Islet precursor cell (in vitro differentiated cells): Measurements from ENCODE around the gene SBF2.

Source experiments
- DNase-seq: peaks from one replicate; pipeline ENCODE4 v3.0.0-alpha.2; 2018

The SBF2 gene

DNA sequence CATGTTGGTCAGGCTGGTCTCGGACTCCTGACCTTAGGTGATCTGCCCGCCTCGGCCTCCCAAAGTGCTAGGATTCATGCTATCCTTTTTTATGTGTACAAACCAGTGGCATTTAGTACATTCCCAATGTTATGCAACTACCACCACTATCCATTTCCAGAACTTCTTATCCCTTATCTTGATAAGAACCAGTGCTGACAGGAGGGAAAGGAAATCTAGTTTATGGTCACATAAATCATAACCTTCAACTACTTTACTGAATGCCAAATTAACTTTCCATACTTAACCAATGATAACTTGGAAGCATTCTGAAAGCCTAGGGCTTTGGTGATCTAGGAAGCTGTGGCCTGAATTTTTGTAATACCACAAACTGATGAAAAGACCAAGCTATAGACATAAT is 459.7 kb downstream of the SBF2 start:
- no peak for DNase-seq

DNA sequence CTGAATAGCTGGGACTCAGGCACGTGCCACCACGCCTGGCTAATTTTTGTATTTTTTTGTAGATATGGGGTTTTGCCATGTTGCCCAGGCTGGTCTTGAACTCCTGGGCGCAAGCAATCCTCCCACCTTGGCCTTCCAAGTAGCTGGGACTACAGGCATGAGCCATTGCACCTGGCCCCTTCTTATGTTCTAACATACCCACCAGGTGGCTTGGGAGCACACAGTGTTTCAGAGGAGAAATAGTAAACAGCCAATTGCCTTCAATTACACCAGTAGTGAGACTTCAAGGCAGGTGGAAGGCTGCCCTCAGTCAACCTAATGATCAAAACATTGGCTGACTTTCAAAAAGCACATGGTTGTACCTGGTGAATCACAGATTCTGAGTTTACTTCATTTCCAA is 462.9 kb downstream of the SBF2 start:
- no peak for DNase-seq

DNA sequence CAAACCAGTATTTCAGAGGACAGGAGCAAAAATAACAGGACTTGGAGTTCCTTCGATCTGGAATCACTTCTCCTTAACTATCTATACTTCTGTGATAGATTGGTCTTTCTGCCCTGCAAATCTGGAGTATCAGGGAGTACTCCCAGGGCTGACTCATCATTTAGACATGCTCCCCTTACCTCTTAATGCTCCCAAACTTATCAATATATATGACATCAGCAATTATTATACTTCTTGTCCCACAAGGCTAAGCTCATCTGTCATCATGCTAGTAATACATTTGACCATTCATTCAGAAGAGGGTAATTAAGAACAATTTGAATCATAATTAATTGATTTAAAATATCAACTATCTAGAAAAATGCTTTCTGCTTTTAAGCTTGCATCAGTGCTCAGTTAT is 466.3 kb downstream of the SBF2 start:
- DNase-seq: no peak

- no peak for DNase-seq
Measured at GRCh38 chr11:9826390-9826789, 467.6 kb downstream of the SBF2 start.

DNA sequence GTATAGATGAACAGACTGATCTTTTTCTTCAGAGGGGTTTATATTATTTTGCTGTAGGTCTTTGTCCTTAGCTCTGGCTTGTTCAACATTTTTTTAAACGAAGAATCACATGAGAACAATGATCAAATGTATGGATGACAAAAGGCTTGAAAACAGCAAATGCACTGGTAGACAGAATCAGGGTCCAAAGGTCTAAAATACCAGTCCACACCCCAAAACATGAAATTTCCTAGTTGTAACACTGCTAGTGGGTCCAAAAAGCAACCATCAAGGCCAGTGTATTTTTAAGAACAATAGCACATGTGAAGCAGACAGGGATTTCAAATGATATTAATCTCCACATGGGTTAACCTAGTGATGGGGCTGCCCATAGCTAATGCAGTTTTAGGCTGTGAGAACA is 468.1 kb downstream of the SBF2 start:
- no peak for DNase-seq

GRCh38 chr11:9825315-9825714 is 468.7 kb downstream of the SBF2 start:
- no peak for DNase-seq

DNA sequence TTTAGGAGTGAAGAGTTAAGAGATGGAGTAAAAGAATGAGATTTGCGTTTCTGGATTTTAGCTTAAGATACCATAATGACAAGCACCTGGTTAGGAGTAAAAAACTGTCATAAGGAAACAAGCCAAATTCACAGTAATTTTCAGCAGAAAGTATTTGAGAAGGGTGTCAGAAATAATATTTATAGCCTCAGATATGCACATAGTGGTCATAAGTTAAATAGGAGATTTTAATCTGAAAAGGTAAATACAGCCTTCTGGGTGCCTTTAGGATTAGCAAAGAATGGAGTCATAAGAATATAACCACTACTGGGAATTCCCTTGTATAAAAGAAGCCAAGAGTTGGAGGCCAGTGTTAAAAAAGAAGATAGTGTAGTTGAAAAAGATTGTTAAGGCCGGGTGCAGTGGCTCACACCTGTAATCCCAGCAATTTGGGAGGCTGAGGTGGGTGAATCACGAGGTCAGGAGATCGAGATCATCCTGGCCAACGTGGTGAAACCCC is 470.1 kb downstream of the SBF2 start:
- DNase-seq: no peak

DNA sequence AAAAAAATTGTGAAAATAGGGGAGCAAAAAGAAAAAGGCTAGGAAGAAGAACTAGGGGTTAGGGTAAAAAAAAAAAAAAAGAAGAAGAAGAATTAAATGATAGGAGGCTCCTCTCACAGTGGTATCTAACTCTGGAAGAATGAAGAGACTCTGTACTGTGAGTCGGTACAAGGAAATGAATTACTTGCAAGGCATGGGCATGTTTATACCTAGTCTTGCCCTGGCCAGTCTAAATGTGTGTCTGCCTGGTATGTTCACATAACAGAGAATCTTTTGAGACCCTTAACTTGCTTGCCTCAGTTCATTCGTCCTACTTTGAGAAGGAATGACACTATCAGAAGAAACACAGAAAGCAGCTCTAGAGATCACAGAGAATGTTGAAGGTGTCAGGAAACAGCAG is 470.6 kb downstream of the SBF2 start:
- DNase-seq: no peak

- DNase-seq: no peak
Measured at GRCh38 chr11:9821008-9821752, 472.8 kb downstream of the SBF2 start.

GRCh38 chr11:9820260-9820659 is 473.8 kb downstream of the SBF2 start:
- no peak for DNase-seq

GRCh38 chr11:9817191-9817590 is 476.8 kb downstream of the SBF2 start:
- no peak for DNase-seq

GRCh38 chr11:9815486-9816136 is 478.4 kb downstream of the SBF2 start:
- peak; percentile 80 for DNase-seq

DNA sequence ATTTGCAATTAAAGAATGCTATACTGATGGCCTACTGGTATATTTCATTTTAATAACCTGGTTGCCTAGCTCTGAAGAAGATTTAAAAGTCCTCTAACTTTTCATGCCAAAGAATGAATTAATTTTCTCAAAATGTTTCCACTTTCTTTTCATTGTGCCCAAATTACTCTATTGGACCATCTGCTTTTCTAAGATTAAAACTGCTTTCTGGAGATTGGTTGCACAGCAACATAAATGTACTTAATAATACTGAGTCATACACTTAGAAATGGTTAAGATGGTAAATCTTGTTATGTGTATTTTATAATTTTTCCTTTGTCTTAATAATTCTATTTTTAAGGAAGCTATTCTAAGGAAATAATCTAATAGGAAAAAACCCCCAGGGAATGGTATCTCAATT is 479.9 kb downstream of the SBF2 start:
- DNase-seq: no peak

DNA sequence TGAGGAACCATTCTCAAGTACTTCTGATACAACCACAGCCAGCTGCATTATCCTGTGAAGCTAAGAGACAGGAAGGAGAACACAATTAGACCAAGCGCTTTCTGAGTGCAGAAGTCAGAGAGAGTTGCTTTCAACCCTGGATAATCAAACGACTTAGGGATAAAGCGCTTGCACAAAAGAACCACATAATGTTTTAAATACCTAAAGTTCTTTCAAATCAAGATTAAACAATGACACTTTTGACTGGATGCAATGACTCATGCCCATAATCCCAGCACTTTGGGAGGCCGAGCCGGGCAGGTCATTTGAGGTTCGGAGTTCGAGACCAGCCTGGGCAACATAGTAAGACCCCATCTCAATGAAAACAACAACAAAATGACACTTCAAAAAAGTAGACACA is 485.1 kb downstream of the SBF2 start:
- DNase-seq: no peak

DNA sequence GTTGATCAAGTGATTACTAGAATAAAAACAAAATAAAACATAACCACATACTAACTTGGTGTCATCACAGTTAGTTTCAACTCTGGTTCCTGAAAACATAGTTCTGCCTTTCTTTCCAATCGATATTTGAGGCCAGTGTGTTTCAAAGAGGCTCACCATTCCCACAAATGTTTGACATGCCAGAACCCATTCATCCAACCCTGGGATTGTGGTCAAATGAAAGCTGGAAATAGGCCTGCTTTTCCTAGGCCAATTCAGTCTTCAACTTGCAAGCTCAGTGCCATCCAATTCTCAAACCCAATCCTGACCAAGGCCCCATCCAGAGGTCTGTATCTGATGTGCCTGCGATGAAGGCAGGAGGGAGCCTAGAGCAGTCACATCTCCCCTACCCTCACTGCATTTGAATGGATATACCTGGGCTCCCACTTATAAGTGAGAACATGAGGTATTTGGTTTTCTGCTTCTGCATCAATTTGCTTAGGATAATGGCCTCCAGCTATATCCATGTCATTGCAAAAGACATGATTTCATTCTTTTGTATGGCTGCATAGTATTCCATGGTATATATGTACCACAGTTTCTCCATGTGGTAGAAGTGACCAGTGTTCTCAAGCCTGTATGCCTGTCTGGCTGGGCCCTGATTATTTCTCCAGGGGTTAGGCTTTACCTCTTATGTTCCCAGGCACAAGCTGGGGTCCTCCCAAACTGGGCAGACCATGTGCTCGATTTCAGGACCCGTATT is 486.9 kb downstream of the SBF2 start:
- DNase-seq: no peak

DNA sequence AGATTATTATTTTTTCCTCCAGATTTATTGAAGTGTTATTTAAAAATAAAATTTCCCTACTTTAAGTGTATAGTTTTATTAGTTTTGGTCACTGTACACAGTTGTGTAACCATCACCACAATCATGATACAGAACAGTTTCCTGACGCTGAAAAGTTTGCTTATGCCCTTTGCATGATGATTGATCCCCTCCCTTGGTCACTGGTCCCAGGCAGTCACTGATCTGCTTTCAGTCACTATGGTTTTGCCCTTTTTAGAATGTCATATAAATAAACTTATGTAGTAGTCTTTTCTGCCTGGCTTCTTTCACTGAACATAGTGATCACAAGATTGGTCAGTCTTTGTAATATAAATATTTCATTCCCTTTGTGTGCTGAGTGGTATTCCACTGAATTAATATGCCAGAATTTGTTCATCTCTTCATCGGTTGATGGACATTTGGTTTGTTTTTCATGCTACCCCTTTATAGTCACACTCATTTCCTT is 489.6 kb downstream of the SBF2 start:
- no peak for DNase-seq

DNA sequence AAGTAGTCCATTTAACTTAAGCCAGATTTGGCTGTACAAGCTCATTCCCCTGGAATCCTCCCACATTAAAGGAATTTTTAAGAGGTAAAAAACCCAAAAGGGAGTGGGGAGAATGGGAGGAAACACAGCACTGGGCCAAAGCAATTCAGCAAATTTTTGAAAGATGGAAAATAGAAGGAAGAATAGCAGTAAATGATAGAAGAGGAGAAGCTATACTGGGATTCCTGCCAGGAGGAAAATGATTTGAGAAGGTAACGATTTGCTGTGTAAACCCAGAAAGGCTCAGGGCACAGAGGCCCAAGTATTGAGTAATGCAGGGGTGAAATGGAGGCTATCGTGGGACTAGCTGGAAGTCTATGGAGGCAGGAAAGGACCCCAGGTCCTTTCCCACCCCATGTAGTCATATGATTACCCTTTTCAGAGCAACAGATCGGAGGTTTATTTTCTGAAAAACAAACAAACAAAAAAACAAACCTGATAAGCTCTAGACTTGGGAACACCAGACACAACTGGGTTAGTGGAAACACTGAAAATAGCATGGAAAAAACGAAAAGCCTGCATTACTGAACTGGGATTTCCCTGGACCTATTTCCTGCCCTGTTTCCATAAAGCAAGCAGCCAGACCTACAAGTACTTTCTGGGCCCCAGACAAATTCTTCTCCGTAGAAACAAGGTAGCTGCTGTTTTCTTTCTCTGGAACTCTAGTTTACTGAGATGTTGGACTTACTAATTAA is 490.2 kb downstream of the SBF2 start:
- DNase-seq: no peak

DNA sequence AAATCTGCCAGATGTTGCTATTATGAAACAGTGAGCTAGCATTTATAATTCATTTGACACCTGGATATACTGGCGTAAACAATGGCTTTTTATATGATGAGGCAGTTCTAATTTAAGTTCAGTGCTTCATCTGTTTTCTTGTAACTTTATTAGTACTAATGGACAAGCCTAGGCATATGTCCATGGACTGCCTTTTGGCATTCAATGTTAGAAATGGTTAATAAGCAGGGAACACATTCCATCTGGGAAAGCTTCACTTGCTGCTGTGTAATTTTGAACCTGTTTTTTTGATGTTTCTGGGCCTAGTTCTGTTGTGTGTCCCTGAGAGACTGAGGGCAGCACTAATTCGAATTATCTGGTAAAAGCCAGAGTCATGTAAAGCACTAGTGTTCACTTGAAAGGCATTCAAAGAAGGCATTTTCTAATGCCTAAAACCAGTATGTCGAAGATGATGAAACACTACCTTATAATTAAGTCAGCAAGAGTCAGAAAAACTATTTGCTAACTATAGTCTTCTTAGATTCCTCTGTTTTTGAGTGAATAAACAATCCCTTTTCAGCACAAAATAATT is 491.6 kb downstream of the SBF2 start:
- no peak for DNase-seq

- no peak for DNase-seq
Measured at GRCh38 chr11:9799886-9800285, 494.1 kb downstream of the SBF2 start.

DNA sequence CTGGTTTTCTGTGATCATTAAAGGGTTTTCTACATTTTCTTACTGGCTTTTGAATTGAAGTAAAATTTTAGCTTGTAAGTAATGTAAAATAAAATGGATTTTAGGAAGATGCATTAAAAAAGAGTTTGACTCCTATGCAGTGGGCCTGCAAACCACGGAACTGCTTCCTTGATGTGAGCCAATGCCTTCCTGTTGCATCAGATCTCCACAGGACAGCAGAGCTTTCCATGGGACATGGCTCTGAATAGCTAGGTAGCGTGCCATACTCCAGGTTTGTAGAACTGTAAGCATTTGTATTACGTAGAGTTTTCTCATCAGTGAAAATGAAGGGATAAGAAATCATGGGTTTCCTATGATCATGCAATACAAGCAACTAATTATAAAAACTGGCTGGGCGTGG is 496.7 kb downstream of the SBF2 start:
- no peak for DNase-seq

- no peak for DNase-seq
Measured at GRCh38 chr11:9796854-9797253, 497.2 kb downstream of the SBF2 start.

DNA sequence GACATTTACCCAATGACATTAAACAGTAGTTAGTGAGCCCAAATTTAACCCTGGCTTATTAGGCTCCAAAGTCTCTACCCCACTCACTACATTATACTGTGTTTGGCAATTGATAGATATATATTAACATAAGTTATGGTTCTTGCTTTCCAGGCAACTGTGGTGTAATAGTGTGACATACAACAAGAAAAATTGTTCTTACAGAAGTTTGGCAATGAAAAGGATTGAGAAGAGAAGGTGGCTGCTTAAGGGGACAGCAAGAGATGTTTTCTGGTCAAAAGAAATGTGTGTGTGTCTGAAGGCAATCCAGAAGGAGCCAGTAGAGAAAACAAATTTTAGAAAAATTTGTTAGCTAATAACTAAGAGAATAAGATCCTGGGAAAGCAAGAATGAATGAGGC is 497.8 kb downstream of the SBF2 start:
- DNase-seq: no peak

GRCh38 chr11:9790703-9791102 is 503.3 kb downstream of the SBF2 start:
- DNase-seq: no peak
